ENCODE measurements around the gene GRID2. TPM values are rescaled to one million over a fixed set of nuclear protein-coding genes. Genes with fewer than 3 reads are reported as not detected.

The GRID2 gene
- total and polyA plus RNA-seq, 9 of the 15 experiments (the other 6 are each of a cell fraction or from before 2014, with no cell fraction given): 0.04 TPM; not detected in 7

GRCh38 chr4:92677805-92678204 is 374.0 kb downstream of the GRID2 start:
- no peak for ATAC-seq
- Histone ChIP-seq H3K79me2 (ENCODE audit: control insufficient read depth, insufficient read depth, low read length) (no peaks in the 10 kb centered on the region), H4K20me1 (replicated peaks; ENCODE audit: control insufficient read depth, insufficient read depth, low read length) (no peaks in the 10 kb centered on the region), H3K27me3 (ENCODE audit: control insufficient read depth in 2 of 2, insufficient read depth in 2 of 2, low read length in 2 of 2) (no peaks in the 10 kb centered on the region), H3K4me3 (no peak overlapping the region), H3K36me3 (ENCODE audit: control insufficient read depth, insufficient read depth, low read length) (no peaks in the 10 kb centered on the region), H3K4me2 (ENCODE audit: insufficient read depth, low read length) (no peak overlapping the region), H2AFZ (ENCODE audit: low read depth, low read length) (no peak overlapping the region), H3K9ac (ENCODE audit: insufficient read depth in 1 of 2, low read depth in 2 of 2, low read length in 2 of 2) (no peak overlapping the region), H3K4me1 (replicated peaks in 1 of 2; ENCODE audit: control insufficient read depth in 2 of 2, insufficient read depth in 2 of 2, low read length in 2 of 2) (no peaks in the 10 kb centered on the region), H3K27ac (ENCODE audit: extremely low read depth, low read depth, low read length) (no peak overlapping the region), H3K9me1 (ENCODE audit: control insufficient read depth, insufficient read depth, low read length) (no peaks in the 10 kb centered on the region), H3K9me3 (replicated peaks; ENCODE audit: control insufficient read depth, insufficient read depth, low read depth, low read length) (no peaks in the 10 kb centered on the region)
- DNase-seq (ENCODE audit: extremely low read depth in 1 of 4, low spot score in 3 of 4): no peak
- intact Hi-C loops (cut with micrococcal nuclease): no loop called here
- WGBS (ENCODE audit: insufficient coverage, low coverage, missing lambda C conversion rate): 2% methylated on average over 3 of the region's 3 CpGs
- in situ Hi-C loops (cut with MboI): no loop called here
- ChIA-PET CTCF (ENCODE audit: low intra/inter-chr PET ratio) (no interaction called here), POLR2A (no interaction called here)
- no TSS peak for BruUV-seq (replicated peaks)
- FAIRE-seq: no peak
- TF ChIP-seq FOXA1 (IDR thresholded peaks at IDR 0.05; ENCODE audit: borderline replicate concordance): no peak
- TF ChIP-seq CTBP1 (IDR thresholded peaks at IDR 0.05; ENCODE audit: borderline replicate concordance): no peak
- no peak for TF ChIP-seq ATF4 (CRISPR knock-in tag; IDR thresholded peaks at IDR 0.05)
- no peak for TF ChIP-seq RBFOX2 (IDR thresholded peaks at IDR 0.05; ENCODE audit: low read depth, low read length)
- TF ChIP-seq CXXC5 (CRISPR knock-in tag; IDR thresholded peaks at IDR 0.05): no peak

GRCh38 chr4:92678292-92678691 is 374.5 kb downstream of the GRID2 start:
- ChIA-PET POLR2A (no interaction called here), CTCF (ENCODE audit: low intra/inter-chr PET ratio) (no interaction called here)
- Histone ChIP-seq H3K36me3 (ENCODE audit: control insufficient read depth, insufficient read depth, low read length) (no peaks in the 10 kb centered on the region), H3K9ac (ENCODE audit: insufficient read depth in 1 of 2, low read depth in 2 of 2, low read length in 2 of 2) (no peak overlapping the region), H3K4me3 (no peak overlapping the region), H2AFZ (ENCODE audit: low read depth, low read length) (no peak overlapping the region), H3K9me3 (replicated peaks; ENCODE audit: control insufficient read depth, insufficient read depth, low read depth, low read length) (no peaks in the 10 kb centered on the region), H3K27ac (ENCODE audit: extremely low read depth, low read depth, low read length) (no peak overlapping the region), H3K27me3 (ENCODE audit: control insufficient read depth in 2 of 2, insufficient read depth in 2 of 2, low read length in 2 of 2) (no peaks in the 10 kb centered on the region), H3K79me2 (ENCODE audit: control insufficient read depth, insufficient read depth, low read length) (no peaks in the 10 kb centered on the region), H3K4me2 (ENCODE audit: insufficient read depth, low read length) (no peak overlapping the region), H4K20me1 (replicated peaks; ENCODE audit: control insufficient read depth, insufficient read depth, low read length) (no peaks in the 10 kb centered on the region), H3K4me1 (replicated peaks in 1 of 2; ENCODE audit: control insufficient read depth in 2 of 2, insufficient read depth in 2 of 2, low read length in 2 of 2) (no peaks in the 10 kb centered on the region), H3K9me1 (ENCODE audit: control insufficient read depth, insufficient read depth, low read length) (no peaks in the 10 kb centered on the region)
- intact Hi-C loops (cut with micrococcal nuclease) (no loop called here), in situ Hi-C loops (cut with MboI) (no loop called here)
- ATAC-seq (no peak), FAIRE-seq (no peak), DNase-seq (ENCODE audit: extremely low read depth in 1 of 4, low spot score in 3 of 4) (no peak)
- BruUV-seq (replicated peaks): no TSS peak
- 2% methylated on average over 4 of the region's 4 CpGs for WGBS (ENCODE audit: insufficient coverage, low coverage, missing lambda C conversion rate)
- no peak for TF ChIP-seq ILK (tag; IDR thresholded peaks at IDR 0.05; ENCODE audit: borderline replicate concordance, low read depth)
- TF ChIP-seq PHF20 (IDR thresholded peaks at IDR 0.05; ENCODE audit: partially characterized antibody): no peak
- TF ChIP-seq KLF16 (IDR thresholded peaks at IDR 0.05): no peak
- no peak for TF ChIP-seq HOMEZ (CRISPR knock-in tag; IDR thresholded peaks at IDR 0.05)
- no peak for TF ChIP-seq ZKSCAN8 (CRISPR knock-in tag; IDR thresholded peaks at IDR 0.05)
- TF ChIP-seq ZNF518B (CRISPR knock-in tag; IDR thresholded peaks at IDR 0.05): no peak
- no peak for TF ChIP-seq TAF7 (tag; IDR thresholded peaks at IDR 0.05)
